Gastroesophageal sphincter (tissue), 4 donors: ENCODE data around the gene LZTS2. TPM values are rescaled to one million over a fixed set of nuclear protein-coding genes. Genes with fewer than 3 reads are reported as not detected.

ENCODE experiments used
- ATAC-seq: fragments of 150-250 bp; one replicate; pipeline ENCODE4 v1.9.1; 2016; ENCODE audit warnings: mild to moderate bottlenecking, moderate library complexity
- H3K27ac ChIP-seq, 4 donors: fragments of 200-600 bp; sonication (generic) in 3 of 4; 1 replicate in 3 of 4; 2 replicates in 1 of 4; pipeline ENCODE4 v1.5.1; 2016 to 2019
- H3K27me3 ChIP-seq: fragments of 200-600 bp; sonication (generic); one replicate; pipeline ENCODE4 v1.5.1; 2019
- H3K36me3 ChIP-seq, 2 donors: fragments of 200-600 bp; sonication (generic); one replicate each; pipeline ENCODE4 v1.5.1; 2019; ENCODE audit warnings: control low read depth in 1 of 2
- H3K4me1 ChIP-seq, 3 donors: fragments of 200-600 bp; sonication (generic); 1 replicate in 2 of 3; 2 replicates in 1 of 3; pipeline ENCODE4 v1.5.1; 2016 to 2019; ENCODE audit warnings: control low read depth in 2 of 3
- H3K4me3 ChIP-seq, 2 donors: fragments of 200-600 bp; sonication (generic); one replicate each; pipeline ENCODE4 v1.5.1; 2019; ENCODE audit warnings: mild to moderate bottlenecking in 1 of 2, moderate library complexity in 1 of 2
- H3K9me3 ChIP-seq, 3 donors: fragments of 200-600 bp; sonication (generic); one replicate each; pipeline ENCODE4 v1.5.1; 2017 to 2019; ENCODE audit warnings: control low read depth in 2 of 3
- CTCF ChIP-seq, 4 experiments: fragments of 200-600 bp in 2 of 4; fragments of 450-650 bp in 2 of 4; sonication (generic) in 1 of 4; IDR thresholded peaks; one replicate each; pipeline ENCODE4 v1.5.1; 2017 to 2019; ENCODE audit warnings: antibody characterized with exemption in 4 of 4, mild to moderate bottlenecking in 2 of 4, moderate library complexity in 2 of 4
- EP300 ChIP-seq: sonication (generic); formaldehyde crosslinking; IDR thresholded peaks from one replicate; pipeline ENCODE4 v1.6.1; 2017; ENCODE audit warnings: antibody characterized with exemption, mild to moderate bottlenecking
- POLR2A ChIP-seq, 2 donors: fragments of 450-650 bp; IDR thresholded peaks; one replicate each; pipeline ENCODE4 v1.6.1; 2017; ENCODE audit warnings: antibody characterized with exemption in 2 of 2, mild to moderate bottlenecking in 2 of 2, moderate library complexity in 1 of 2
- POLR2AphosphoS5 ChIP-seq: sonication (generic); formaldehyde crosslinking; IDR thresholded peaks from one replicate; pipeline ENCODE4 v1.6.1; 2017; ENCODE audit warnings: antibody characterized with exemption
- WGBS, 2 donors: methylation state at CpG; one replicate each; pipeline ENCODE4 v1.1.5; 2018; ENCODE audit warnings: low coverage in 1 of 2; 5-methylcytosine and 5-hydroxymethylcytosine counted together
- total RNA-seq, 4 donors: library from RNA; depleted of rRNA; stranded (reverse); fragments of >200 nt; gene quantifications; one replicate each; pipeline ENCODE4 v1.1.0, GENCODE V29; 2016

The LZTS2 gene
- total RNA-seq, 4 donors from 2014 or later = 134 to 181 (median 141) TPM

- H3K4me3 ChIP-seq = no peak overlapping the region
These were observed 2.8 kb downstream of the LZTS2 start for GRCh38 chr10:101002456-101002855.

GRCh38 chr10:101003639-101004206 lies 4.1 kb downstream of the LZTS2 start:
- Histone ChIP-seq H3K27me3 (no peaks in the 10 kb centered on the region), H3K4me1 (peaks cover 2 to 88% (median 31%) of the 10 kb centered on the region in 3 donors), H3K36me3 (peaks cover 0 to 52% of the 10 kb centered on the region in 2 donors), H3K27ac (peak overlapping the region in 3 of 4 donors; percentile 96 to 99 (median 99)), H3K9me3 (no peaks in the 10 kb centered on the region), H3K4me3 (no peak overlapping the region)
- no peak for TF ChIP-seq POLR2A (IDR thresholded peaks at IDR 0.05)
- ATAC-seq = no peak
- no CpG with 5 or more reads among the region's 18 CpGs for WGBS, 2 donors

More at GRCh38 chr10:101002456-101002855, 2.8 kb downstream of the LZTS2 start:
- TF ChIP-seq CTCF (IDR thresholded peaks at IDR 0.05) = no peak
- no peak for TF ChIP-seq EP300
- TF ChIP-seq POLR2A (IDR thresholded peaks at IDR 0.05) = no peak
- no peak for TF ChIP-seq POLR2AphosphoS5
- H3K4me1 ChIP-seq = peaks cover 2 to 88% (median 22%) of the 10 kb centered on the region in 3 donors
- peaks cover 0 to 52% of the 10 kb centered on the region in 2 donors for H3K36me3 ChIP-seq
- peak overlapping the region; percentile 77 to 99 (median 98) for H3K27ac ChIP-seq
- H3K9me3 ChIP-seq = no peaks in the 10 kb centered on the region
- no peaks in the 10 kb centered on the region for H3K27me3 ChIP-seq
- ATAC-seq = no peak
- WGBS, 2 donors = 80% methylated on average over 3 of the region's 11 CpGs; no CpG with 5 or more reads in 1 of the 2 donors

GRCh38 chr10:101005361-101005760 lies 5.8 kb downstream of the LZTS2 start:
- Histone ChIP-seq H3K4me3 (no peak overlapping the region), H3K27ac (peak overlapping the region in 3 of 4 donors; percentile 17 to 69 (median 40)), H3K4me1 (peaks cover 2 to 86% (median 34%) of the 10 kb centered on the region in 3 donors), H3K9me3 (no peaks in the 10 kb centered on the region), H3K36me3 (peaks cover 0 to 52% of the 10 kb centered on the region in 2 donors), H3K27me3 (no peaks in the 10 kb centered on the region)
- WGBS, 2 donors = no CpG with 5 or more reads among the region's 23 CpGs
- TF ChIP-seq EP300 = no peak
- no peak for TF ChIP-seq CTCF (IDR thresholded peaks at IDR 0.05)
- no peak for TF ChIP-seq POLR2A (IDR thresholded peaks at IDR 0.05)
- ATAC-seq = no peak

GRCh38 chr10:101005869-101006567 lies 6.4 kb downstream of the LZTS2 start:
- Histone ChIP-seq H3K9me3 (no peaks in the 10 kb centered on the region), H3K4me1 (peaks cover 2 to 80% (median 29%) of the 10 kb centered on the region in 3 donors), H3K27me3 (no peaks in the 10 kb centered on the region), H3K4me3 (no peak overlapping the region), H3K27ac (peak overlapping the region in 3 of 4 donors; percentile 40 to 69 (median 65)), H3K36me3 (peaks cover 0 to 52% of the 10 kb centered on the region in 2 donors)
- ATAC-seq = no peak
- 70 to 92% methylated on average over 2 of the region's 4 CpGs for WGBS, 2 donors
- no peak for TF ChIP-seq CTCF (IDR thresholded peaks at IDR 0.05)
- TF ChIP-seq EP300 = no peak
- TF ChIP-seq POLR2A (IDR thresholded peaks at IDR 0.05) = no peak
- TF ChIP-seq POLR2AphosphoS5 = no peak

GRCh38 chr10:101006593-101007098 lies 7.0 kb downstream of the LZTS2 start:
- ATAC-seq = no peak
- no peak for TF ChIP-seq CTCF (IDR thresholded peaks at IDR 0.05)
- no peak for TF ChIP-seq EP300
- no peak for TF ChIP-seq POLR2A (IDR thresholded peaks at IDR 0.05)
- TF ChIP-seq POLR2AphosphoS5 = no peak
- H3K4me3 ChIP-seq = no peak overlapping the region
- peaks cover 0 to 52% of the 10 kb centered on the region in 2 donors for H3K36me3 ChIP-seq
- peak overlapping the region in 3 of 4 donors; percentile 62 to 69 (median 65) for H3K27ac ChIP-seq
- H3K4me1 ChIP-seq = peaks cover 2 to 78% (median 26%) of the 10 kb centered on the region in 3 donors
- 90% methylated on average over 4 of the region's 33 CpGs; no CpG with 5 or more reads in 1 of the 2 donors for WGBS, 2 donors
- H3K27me3 ChIP-seq = no peaks in the 10 kb centered on the region
- no peaks in the 10 kb centered on the region for H3K9me3 ChIP-seq
